Upper lobe of left lung (tissue), 6 donors: ENCODE data around the gene ADTRP. TPM values are rescaled to one million over a fixed set of nuclear protein-coding genes. Genes with fewer than 3 reads are reported as not detected.

Experiments used
- ATAC-seq, 2 donors: fragments of 200-7000 bp; cut with Tn5 transposase; one replicate each; pipeline ENCODE4 v1.9.1; 2022; ENCODE audit warnings: mild to moderate bottlenecking in 2 of 2, moderate library complexity in 2 of 2; ENCODE audit not compliant: low FRiP score in 2 of 2
- DNase-seq, 2 donors: peaks; one replicate each; pipeline ENCODE4 v3.0.0-alpha.2; 2019 to 2020
- H3K27ac ChIP-seq, 4 donors: fragments of 200-600 bp; sonication (generic); one replicate each; pipeline ENCODE4 v1.5.1; 2016 to 2019
- H3K27me3 ChIP-seq, 4 donors: fragments of 200-600 bp; sonication (generic); one replicate each; pipeline ENCODE4 v1.5.1; 2017 to 2019
- H3K36me3 ChIP-seq, 4 donors: fragments of 200-600 bp; sonication (generic); one replicate each; pipeline ENCODE4 v1.5.1; 2016 to 2019
- H3K4me1 ChIP-seq, 4 donors: fragments of 200-600 bp; sonication (generic); one replicate each; pipeline ENCODE4 v1.5.1; 2018 to 2019
- H3K4me3 ChIP-seq, 4 donors: fragments of 200-600 bp; sonication (generic); one replicate each; pipeline ENCODE4 v1.5.1; 2017 to 2019; ENCODE audit warnings: mild to moderate bottlenecking in 2 of 4, moderate library complexity in 1 of 4
- H3K9me3 ChIP-seq, 4 donors: fragments of 200-600 bp; sonication (generic); one replicate each; pipeline ENCODE4 v1.5.1; 2018 to 2019
- EP300 ChIP-seq, 4 donors: sonication (generic); formaldehyde crosslinking; IDR thresholded peaks; one replicate each; pipeline ENCODE4 v1.5.1; 2017; ENCODE audit warnings: antibody characterized with exemption in 4 of 4, control low read depth in 2 of 4
- POLR2A ChIP-seq, 4 donors: fragments of 450-650 bp; IDR thresholded peaks; one replicate each; pipeline ENCODE4 v1.5.1; 2016 to 2017; ENCODE audit warnings: antibody characterized with exemption in 4 of 4, mild to moderate bottlenecking in 2 of 4
- POLR2AphosphoS5 ChIP-seq, 2 donors: sonication (generic); formaldehyde crosslinking; IDR thresholded peaks; one replicate each; pipeline ENCODE4 v1.5.1; 2017; ENCODE audit warnings: antibody characterized with exemption in 2 of 2
- WGBS, 2 donors: methylation state at CpG; one replicate each; pipeline ENCODE4 v1.1.5; 2017 to 2018; 5-methylcytosine and 5-hydroxymethylcytosine counted together
- total RNA-seq, 6 donors: library from RNA; depleted of rRNA in 4 of 6; stranded (reverse); fragments of >200 nt in 4 of 6; gene quantifications; one replicate each; pipeline versions ENCODE4 v1.1.0 to v1.2.1, GENCODE V29; 2016 to 2021
- TF ChIP-seq, protein P1 (sequence below), 6 experiments: fragments of 450-650 bp in 4 of 6; fragments of 200-600 bp in 2 of 6; sonication (generic) in 2 of 6; IDR thresholded peaks; one replicate each; pipeline ENCODE4 v1.5.1; 2016 to 2019; ENCODE audit warnings: antibody characterized with exemption in 6 of 6
- donor health status: DM: no; HTN: no; CAD: no; lungs with moderate emphysema.
- donor health status: DM: no; HTN: yes; CAD: no; lungs with severe emphysema.

ADTRP gene
- total RNA-seq, 6 donors from 2014 or later = 3.8 to 21.1 (median 12.8) TPM

DNA sequence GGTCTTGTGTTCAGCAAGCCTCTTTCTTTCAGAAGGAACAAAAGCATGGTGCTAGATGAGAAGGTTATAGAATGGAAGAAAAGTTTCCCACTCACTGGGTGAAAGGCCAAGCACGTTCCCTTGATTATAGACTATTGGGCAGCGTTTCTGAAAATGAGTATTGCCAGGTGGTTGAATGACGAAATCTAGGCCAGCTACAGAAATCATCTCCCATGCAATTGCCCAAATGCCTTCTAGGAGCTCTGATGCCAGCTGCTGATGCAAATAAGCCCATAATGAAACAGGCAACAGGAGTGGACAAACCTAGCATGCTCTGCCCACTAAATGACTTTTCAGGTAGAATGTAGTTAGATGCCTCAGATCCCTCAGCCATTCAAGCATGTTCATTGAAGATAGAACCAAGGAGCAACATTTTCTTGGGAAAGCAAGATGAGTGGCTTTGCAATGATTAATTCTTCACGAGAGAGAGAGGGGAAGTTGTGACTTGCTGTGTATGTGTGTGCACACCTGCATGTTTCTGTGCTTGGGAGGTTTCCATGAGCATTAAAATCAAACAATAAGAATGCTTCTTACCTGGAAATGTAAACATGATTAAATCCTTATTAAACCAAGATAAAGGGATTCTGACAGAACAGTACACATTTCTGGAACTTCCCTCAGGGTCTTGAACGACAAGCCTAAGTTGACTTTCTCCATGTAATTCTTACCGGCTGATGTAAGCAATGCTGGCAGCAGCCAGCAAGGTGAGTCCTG lies 43.6 kb downstream of the ADTRP start:
- H3K4me1 ChIP-seq = peaks cover 0 to 5% (median 0%) of the 10 kb centered on the region in 4 donors
- no peak for DNase-seq
- H3K36me3 ChIP-seq = no peaks in the 10 kb centered on the region
- H3K27ac ChIP-seq = no peak overlapping the region
- ATAC-seq = no peak
- no peak for TF ChIP-seq POLR2A (IDR thresholded peaks at IDR 0.05)
- no peak for TF ChIP-seq POLR2AphosphoS5 (IDR thresholded peaks at IDR 0.05)
- TF ChIP-seq, protein P1, sequence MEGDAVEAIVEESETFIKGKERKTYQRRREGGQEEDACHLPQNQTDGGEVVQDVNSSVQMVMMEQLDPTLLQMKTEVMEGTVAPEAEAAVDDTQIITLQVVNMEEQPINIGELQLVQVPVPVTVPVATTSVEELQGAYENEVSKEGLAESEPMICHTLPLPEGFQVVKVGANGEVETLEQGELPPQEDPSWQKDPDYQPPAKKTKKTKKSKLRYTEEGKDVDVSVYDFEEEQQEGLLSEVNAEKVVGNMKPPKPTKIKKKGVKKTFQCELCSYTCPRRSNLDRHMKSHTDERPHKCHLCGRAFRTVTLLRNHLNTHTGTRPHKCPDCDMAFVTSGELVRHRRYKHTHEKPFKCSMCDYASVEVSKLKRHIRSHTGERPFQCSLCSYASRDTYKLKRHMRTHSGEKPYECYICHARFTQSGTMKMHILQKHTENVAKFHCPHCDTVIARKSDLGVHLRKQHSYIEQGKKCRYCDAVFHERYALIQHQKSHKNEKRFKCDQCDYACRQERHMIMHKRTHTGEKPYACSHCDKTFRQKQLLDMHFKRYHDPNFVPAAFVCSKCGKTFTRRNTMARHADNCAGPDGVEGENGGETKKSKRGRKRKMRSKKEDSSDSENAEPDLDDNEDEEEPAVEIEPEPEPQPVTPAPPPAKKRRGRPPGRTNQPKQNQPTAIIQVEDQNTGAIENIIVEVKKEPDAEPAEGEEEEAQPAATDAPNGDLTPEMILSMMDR (IDR thresholded peaks at IDR 0.05) = no peak
- no peak for TF ChIP-seq EP300 (IDR thresholded peaks at IDR 0.05)
- WGBS, 2 donors = 65 to 75% methylated on average over 6 of the region's 6 CpGs
- no peaks in the 10 kb centered on the region for H3K27me3 ChIP-seq
- H3K9me3 ChIP-seq = no peaks in the 10 kb centered on the region
- H3K4me3 ChIP-seq = no peak overlapping the region

DNA sequence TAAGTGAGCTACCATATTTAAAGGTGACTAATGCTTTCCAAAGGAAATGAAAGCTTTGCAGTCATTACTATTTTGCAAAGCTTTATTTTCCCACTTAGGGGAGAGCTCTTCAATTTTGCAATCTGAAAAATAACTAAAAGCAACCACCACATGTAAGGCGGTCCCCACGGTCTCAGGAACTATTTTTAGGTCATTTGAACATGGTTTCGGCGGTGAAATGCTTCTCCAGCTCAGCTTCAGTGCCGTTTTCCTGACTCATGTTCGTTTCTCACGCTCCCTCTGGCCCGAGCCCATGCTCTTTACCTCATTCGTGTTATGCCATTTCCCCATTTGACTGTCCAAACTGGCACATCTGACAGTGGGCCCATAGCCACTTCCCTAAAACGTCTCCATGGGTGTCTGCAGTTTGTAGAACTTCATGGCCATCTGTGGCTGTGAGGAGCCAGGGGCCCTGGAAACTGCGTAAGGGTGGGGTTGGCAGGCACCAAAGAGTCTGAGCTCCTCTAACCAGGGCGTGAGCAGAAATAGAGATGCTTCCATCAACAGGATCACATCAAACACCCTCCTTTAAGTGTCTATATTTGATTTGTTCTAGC lies 46.5 kb downstream of the ADTRP start:
- Histone ChIP-seq H3K9me3 (no peaks in the 10 kb centered on the region), H3K4me1 (peaks cover 0 to 5% (median 0%) of the 10 kb centered on the region in 4 donors), H3K27me3 (no peaks in the 10 kb centered on the region), H3K27ac (peak overlapping the region in 3 of 4 donors; percentile 27 to 72 (median 68)), H3K4me3 (no peak overlapping the region), H3K36me3 (no peaks in the 10 kb centered on the region)
- TF ChIP-seq, protein P1 (IDR thresholded peaks at IDR 0.05) = no peak
- TF ChIP-seq POLR2A (IDR thresholded peaks at IDR 0.05) (peak in 1 of 4 donors; percentile 37), EP300 (IDR thresholded peaks at IDR 0.05) (peak in 2 of 4 donors; percentile 67 to 78), POLR2AphosphoS5 (IDR thresholded peaks at IDR 0.05) (peak; percentile 27 to 55)
- DNase-seq (peak in 1 of 2 donors; percentile 77), ATAC-seq (peak; percentile 73 to 91)
- WGBS, 2 donors = 48 to 67% methylated on average over 12 of the region's 12 CpGs

DNA sequence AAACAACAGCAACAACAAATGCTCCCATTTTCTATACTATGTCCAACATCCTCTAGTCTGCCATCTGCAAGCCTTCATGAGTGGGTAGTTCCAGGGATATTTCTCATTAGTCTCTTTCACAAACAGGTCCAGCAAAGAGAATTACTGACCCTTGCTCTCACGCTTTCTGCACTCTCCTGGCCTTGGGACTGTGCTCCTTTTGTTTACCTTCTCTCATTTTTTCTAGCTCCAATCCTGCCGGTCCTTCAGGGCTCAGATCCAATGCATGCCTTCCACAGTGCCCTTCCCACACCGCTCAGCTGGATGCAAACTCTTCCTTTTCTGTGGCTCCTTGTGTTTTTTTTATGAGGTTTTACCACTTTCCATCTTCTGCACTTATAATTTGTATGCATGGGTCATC lies 47.2 kb downstream of the ADTRP start:
- DNase-seq = no peak
- TF ChIP-seq POLR2A (IDR thresholded peaks at IDR 0.05) = no peak
- Histone ChIP-seq H3K9me3 (no peaks in the 10 kb centered on the region), H3K4me3 (no peak overlapping the region), H3K27ac (peak overlapping the region in 3 of 4 donors; percentile 27 to 72 (median 68)), H3K36me3 (no peaks in the 10 kb centered on the region), H3K4me1 (peaks cover 0 to 5% (median 0%) of the 10 kb centered on the region in 4 donors), H3K27me3 (no peaks in the 10 kb centered on the region)
- ATAC-seq = no peak
- 46 to 52% methylated on average over 3 of the region's 3 CpGs for WGBS, 2 donors

DNA sequence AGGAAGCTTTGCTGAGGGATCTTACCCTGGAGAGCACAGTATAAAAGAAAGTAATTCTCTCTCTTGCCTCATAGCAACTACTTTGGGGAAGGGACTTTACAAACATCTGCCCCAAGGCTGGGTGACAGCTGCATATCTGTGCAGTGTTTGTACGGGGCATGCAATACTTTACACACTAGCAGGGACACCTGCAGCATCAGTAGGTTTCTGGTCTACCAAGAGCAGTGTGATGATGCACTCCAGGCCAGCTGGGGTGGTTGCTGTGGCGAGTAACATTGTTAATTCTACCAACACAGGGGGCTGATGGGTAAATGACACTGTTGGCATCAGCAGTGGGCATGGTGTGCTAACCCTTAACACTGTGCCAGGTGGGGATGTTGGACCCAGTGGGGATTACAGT lies 48.0 kb downstream of the ADTRP start:
- Histone ChIP-seq H3K36me3 (no peaks in the 10 kb centered on the region), H3K4me1 (peaks cover 0 to 5% (median 0%) of the 10 kb centered on the region in 4 donors), H3K9me3 (no peaks in the 10 kb centered on the region), H3K4me3 (no peak overlapping the region), H3K27me3 (no peaks in the 10 kb centered on the region), H3K27ac (peak overlapping the region in 1 of 4 donors; percentile 68)
- 88% methylated on average over 2 of the region's 2 CpGs; no CpG with 5 or more reads in 1 of the 2 donors for WGBS, 2 donors
- DNase-seq = no peak
- ATAC-seq = no peak
- TF ChIP-seq POLR2A (IDR thresholded peaks at IDR 0.05) = no peak
- no peak for TF ChIP-seq POLR2AphosphoS5 (IDR thresholded peaks at IDR 0.05)
- no peak for TF ChIP-seq EP300 (IDR thresholded peaks at IDR 0.05)
- TF ChIP-seq, protein P1 (IDR thresholded peaks at IDR 0.05) = no peak

DNA sequence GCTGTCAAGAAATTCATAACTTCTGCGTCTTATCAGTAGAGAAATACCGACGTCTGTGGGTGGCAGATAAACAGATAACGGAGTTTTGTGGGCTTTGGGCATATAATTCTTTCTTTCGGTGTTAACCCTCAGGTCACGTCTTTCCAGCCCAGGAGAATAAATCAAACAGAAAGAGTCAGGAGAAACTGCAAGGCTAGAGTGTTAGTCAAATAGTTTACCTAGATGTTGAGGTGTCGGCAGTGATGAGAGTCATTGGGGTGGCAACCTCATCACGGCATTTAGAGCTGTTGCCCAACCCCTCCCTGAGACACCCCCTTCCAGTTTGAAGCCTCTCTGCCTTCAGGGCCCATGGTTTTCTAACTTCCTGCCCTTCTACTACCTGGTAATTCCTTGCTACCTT lies 49.5 kb downstream of the ADTRP start:
- H3K4me3 ChIP-seq = no peak overlapping the region
- DNase-seq = no peak
- H3K27me3 ChIP-seq = no peaks in the 10 kb centered on the region
- TF ChIP-seq, protein P1 (IDR thresholded peaks at IDR 0.05) = no peak
- no peak for TF ChIP-seq POLR2AphosphoS5 (IDR thresholded peaks at IDR 0.05)
- TF ChIP-seq EP300 (IDR thresholded peaks at IDR 0.05) = no peak
- H3K27ac ChIP-seq = no peak overlapping the region
- ATAC-seq = no peak
- H3K9me3 ChIP-seq = no peaks in the 10 kb centered on the region
- peaks cover 0 to 5% (median 0%) of the 10 kb centered on the region in 4 donors for H3K4me1 ChIP-seq
- no peaks in the 10 kb centered on the region for H3K36me3 ChIP-seq
- WGBS, 2 donors = 70 to 75% methylated on average over 8 of the region's 8 CpGs
